Psoas muscle (tissue), 8 donors: ENCODE data around the gene SDF4. TPM values are rescaled to one million over a fixed set of nuclear protein-coding genes. Genes with fewer than 3 reads are reported as not detected.

Source experiments
- ATAC-seq, 4 donors: fragments of 200-7000 bp; cut with Tn5 transposase; one replicate each; pipeline ENCODE4 v1.9.1; 2020; ENCODE audit warnings: moderate library complexity in 3 of 4, mild to moderate bottlenecking in 2 of 4
- DNase-seq, 2 donors: peaks; one replicate each; pipeline ENCODE4 v3.0.0-alpha.2; 2020
- H3K27ac ChIP-seq: fragments of 200-600 bp; one replicate; pipeline ENCODE4 v1.8.0; 2022
- H3K27me3 ChIP-seq, 3 donors: fragments of 200-600 bp in 1 of 3; one replicate each; pipeline versions ENCODE4 v1.6.1 to v1.8.0; 2013 to 2022; ENCODE audit warnings: low read length in 2 of 3, mild to moderate bottlenecking in 2 of 3, moderate library complexity in 1 of 3; ENCODE audit not compliant: insufficient read depth in 3 of 3
- H3K36me3 ChIP-seq, 2 donors: fragments of 200-600 bp in 1 of 2; one replicate each; pipeline versions ENCODE4 v1.6.1 to v1.8.0; 2013 to 2022; ENCODE audit warnings: low read depth in 1 of 2, mild to moderate bottlenecking in 1 of 2, moderate library complexity in 1 of 2; ENCODE audit not compliant: insufficient read depth in 1 of 2
- H3K4me1 ChIP-seq: fragments of 200-600 bp; one replicate; pipeline ENCODE4 v1.8.0; 2022
- H3K4me3 ChIP-seq: fragments of 200-600 bp; one replicate; pipeline ENCODE4 v1.8.0; 2022; ENCODE audit warnings: mild to moderate bottlenecking
- H3K9me3 ChIP-seq: fragments of 200-600 bp; one replicate; pipeline ENCODE4 v1.8.0; 2022
- CTCF ChIP-seq: fragments of 200-600 bp; IDR thresholded peaks from one replicate; pipeline ENCODE4 v1.8.0; 2022; ENCODE audit warnings: antibody characterized with exemption
- WGBS, 3 donors: extraction: QIAGEN DNeasy Blood & Tissue Kit; methylation state at CpG; one replicate each; pipeline versions ENCODE4 v1.1.6 to v1.1.7; 2013; 5-methylcytosine and 5-hydroxymethylcytosine counted together
- intact Hi-C, 2 donors: fragments of 100-400 bp; cut with DNase I; formaldehyde crosslinking; loops; one replicate each; pipeline versions ENCODE4 v1.11.0 to v1.14.2; 2022
- polyA plus RNA-seq, 3 donors: library from polyadenylated mRNA; stranded (reverse); fragments of 200-250 nt; gene quantifications; one replicate each; pipeline ENCODE4 v1.2.3, GENCODE V29; 2013
- total RNA-seq, 4 donors: library from RNA; stranded (reverse); fragmentation: NEBNext Ultra II Directional in 2 of 4; extraction: Animal tissue kit (Norgen Biotek cat#: 25700) in 2 of 4; gene quantifications; one replicate each; pipeline versions ENCODE4 v1.2.1 to v1.2.4, GENCODE V29; 2021 to 2023
- donor health status: healthy with polysubstance abuse.
- donor health status: DM: no; HTN: no; CAD: no; lungs with moderate emphysema.
- donor health status: Bipolar disorder and iron deficiency.
- donor health status: healthy.
- donor health status: DM: yes; HTN: yes; CAD: no.
- donor health status: DM: no; HTN: no; CAD: no.
- donor health status: DM: no; HTN: no; CAD: no.
- donor health status: DM: yes; HTN: yes; CAD: no.

Gene SDF4
- total and polyA plus RNA-seq, 7 donors: 67.5 to 129 (median 85.9) TPM

- DNase-seq (peak in 1 of 2 donors; percentile 50), ATAC-seq (no peak)
- peaks cover 0 to 62% (median 14%) of the 10 kb centered on the region in 3 donors for H3K27me3 ChIP-seq
- peaks cover 9% of the 10 kb centered on the region for H3K4me1 ChIP-seq
- no peak for TF ChIP-seq CTCF
- intact Hi-C loops: no loop called here
- H3K36me3 ChIP-seq: no peaks in the 10 kb centered on the region
- no peaks in the 10 kb centered on the region for H3K9me3 ChIP-seq
- no peak overlapping the region for H3K27ac ChIP-seq
- no peak overlapping the region for H3K4me3 ChIP-seq
- 80 to 90% (median 81%) methylated on average over 21 to 36 of the region's 36 CpGs for WGBS, 3 donors
Observed at GRCh38 chr1:1167841-1168450, 63.9 kb downstream of the SDF4 start.

DNA sequence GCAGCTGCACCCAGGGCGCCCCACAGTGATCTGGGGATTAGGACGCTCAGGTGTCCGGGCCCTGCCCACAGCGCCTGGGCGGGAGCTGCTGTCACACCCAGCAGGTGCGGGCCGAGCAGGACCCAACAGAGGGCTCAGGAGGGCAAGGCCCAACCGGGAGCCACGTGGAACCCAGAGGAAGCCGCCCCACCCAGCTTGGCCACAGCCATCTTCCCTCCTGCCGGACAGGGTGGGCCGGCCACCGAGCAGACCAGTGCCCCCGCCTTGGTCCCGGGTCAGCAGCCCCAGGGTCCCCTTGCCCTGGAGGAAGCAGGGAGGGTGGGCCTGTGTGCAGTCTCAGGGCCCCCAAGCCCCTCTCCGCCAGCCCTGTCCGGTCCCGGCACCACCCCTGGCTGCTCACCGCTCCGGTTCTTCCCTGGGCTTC, 64.4 kb downstream of the SDF4 start:
- H3K27me3 ChIP-seq: peaks cover 0 to 63% (median 14%) of the 10 kb centered on the region in 3 donors
- 76 to 90% (median 81%) methylated on average over 15 to 20 of the region's 20 CpGs for WGBS, 3 donors

More for the DNA sequence above, 64.4 kb downstream of the SDF4 start:
- Histone ChIP-seq H3K4me1 (peaks cover 9% of the 10 kb centered on the region), H3K27ac (no peak overlapping the region), H3K4me3 (no peak overlapping the region), H3K9me3 (no peaks in the 10 kb centered on the region), H3K36me3 (no peaks in the 10 kb centered on the region)
- DNase-seq: peak; percentile 9 to 53
- no peak for ATAC-seq
- intact Hi-C loops: no loop called here
- no peak for TF ChIP-seq CTCF

Other genes with a start within 250 kb of the SDF4 start
- gene PERM1, start 249.9 kb downstream of the SDF4 start, total RNA-seq: 100 to 1,000 TPM in 2 of 4 donors, 10 to 100 TPM in 2; 13.9 to 249 (median 109) TPM
- 100 to 1,000 TPM in 1 of 3 donors, 10 to 100 TPM in 2; 38.1 to 239 (median 58.5) TPM for gene PERM1, start 249.9 kb downstream of the SDF4 start, polyA plus RNA-seq
- gene HES4, start 231.9 kb downstream of the SDF4 start, total RNA-seq: 10 to 100 TPM in 3 of 4 donors, 1 to 10 TPM in 1; 7.2 to 21.8 (median 12.6) TPM
- gene HES4, start 231.9 kb downstream of the SDF4 start, polyA plus RNA-seq: 10 to 100 TPM in 1 of 3 donors, 1 to 10 TPM in 2; 2.3 to 20.2 (median 5.4) TPM
- 10 to 100 TPM in 1 of 4 donors, 1 to 10 TPM in 3; 2.9 to 12.4 (median 8.1) TPM for gene ISG15, start 218.5 kb downstream of the SDF4 start, total RNA-seq
- gene ISG15, start 218.5 kb downstream of the SDF4 start, polyA plus RNA-seq: 10 to 100 TPM; 13.3 to 22.1 (median 17.1) TPM
- gene AGRN, start 211.9 kb downstream of the SDF4 start, total RNA-seq: 1 to 10 TPM; 3.4 to 5.4 (median 4.6) TPM
- 1 to 10 TPM; 1.3 to 3.0 (median 1.4) TPM for gene AGRN, start 211.9 kb downstream of the SDF4 start, polyA plus RNA-seq
- gene RNF223, start 157.7 kb downstream of the SDF4 start, total RNA-seq: not detected
- gene RNF223, start 157.7 kb downstream of the SDF4 start, polyA plus RNA-seq: not detected
- gene C1orf159, start 115.9 kb downstream of the SDF4 start, total RNA-seq: 1 to 10 TPM; 1.5 to 3.5 (median 2.6) TPM
- gene C1orf159, start 115.9 kb downstream of the SDF4 start, polyA plus RNA-seq: 1 to 10 TPM; 4.1 to 6.7 (median 4.3) TPM
- gene TTLL10, start 58.1 kb downstream of the SDF4 start, total RNA-seq: under 1 TPM in 1 of 4 donors, not detected in 3; 0.27 TPM
- under 1 TPM; 0.03 to 0.10 (median 0.10) TPM for gene TTLL10, start 58.1 kb downstream of the SDF4 start, polyA plus RNA-seq
- gene TNFRSF18, start 25.4 kb downstream of the SDF4 start, total RNA-seq: under 1 TPM in 1 of 4 donors, not detected in 3; 0.27 TPM
- under 1 TPM; 0.04 to 0.76 (median 0.13) TPM for gene TNFRSF18, start 25.4 kb downstream of the SDF4 start, polyA plus RNA-seq
- gene TNFRSF4, start 17.8 kb downstream of the SDF4 start, total RNA-seq: 1 to 10 TPM; 1.4 to 4.6 (median 3.7) TPM
- 1 to 10 TPM; 1.7 to 3.8 (median 2.6) TPM for gene TNFRSF4, start 17.8 kb downstream of the SDF4 start, polyA plus RNA-seq
- gene B3GALT6, start 236 bp upstream of the SDF4 start, total RNA-seq: 10 to 100 TPM in 3 of 4 donors, 1 to 10 TPM in 1; 8.9 to 13.7 (median 11.1) TPM
- 10 to 100 TPM in 2 of 3 donors, 1 to 10 TPM in 1; 7.7 to 30.3 (median 15.6) TPM for gene B3GALT6, start 236 bp upstream of the SDF4 start, polyA plus RNA-seq
- 1 to 10 TPM in 2 of 4 donors, under 1 TPM in 2; 0.75 to 1.4 (median 1.0) TPM for gene C1QTNF12, start 14.7 kb upstream of the SDF4 start, total RNA-seq
- gene C1QTNF12, start 14.7 kb upstream of the SDF4 start, polyA plus RNA-seq: under 1 TPM; 0.13 to 0.98 (median 0.36) TPM
- gene UBE2J2, start 41.9 kb upstream of the SDF4 start, total RNA-seq: 10 to 100 TPM; 36.8 to 48.1 (median 42.4) TPM
- 10 to 100 TPM; 44.9 to 80.9 (median 62.3) TPM for gene UBE2J2, start 41.9 kb upstream of the SDF4 start, polyA plus RNA-seq
- gene SCNN1D, start 48.4 kb upstream of the SDF4 start, total RNA-seq: 1 to 10 TPM; 1.4 to 3.5 (median 1.4) TPM
- 1 to 10 TPM in 2 of 3 donors, under 1 TPM in 1; 0.48 to 2.0 (median 1.6) TPM for gene SCNN1D, start 48.4 kb upstream of the SDF4 start, polyA plus RNA-seq
- gene ACAP3, start 75.9 kb upstream of the SDF4 start, total RNA-seq: 10 to 100 TPM; 20.8 to 32.0 (median 26.3) TPM
- gene ACAP3, start 75.9 kb upstream of the SDF4 start, polyA plus RNA-seq: 10 to 100 TPM; 14.7 to 23.7 (median 15.5) TPM
- gene PUSL1, start 76.6 kb upstream of the SDF4 start, total RNA-seq: 1 to 10 TPM; 3.7 to 7.3 (median 5.8) TPM
- 1 to 10 TPM; 7.9 to 9.1 (median 9.0) TPM for gene PUSL1, start 76.6 kb upstream of the SDF4 start, polyA plus RNA-seq
- 10 to 100 TPM; 55.6 to 80.8 (median 64.0) TPM for gene INTS11, start 92.7 kb upstream of the SDF4 start, total RNA-seq
- 10 to 100 TPM; 71.2 to 72.7 (median 71.8) TPM for gene INTS11, start 92.7 kb upstream of the SDF4 start, polyA plus RNA-seq
- 10 to 100 TPM; 18.2 to 39.5 (median 23.8) TPM for gene CPTP, start 92.8 kb upstream of the SDF4 start, total RNA-seq
- gene CPTP, start 92.8 kb upstream of the SDF4 start, polyA plus RNA-seq: 10 to 100 TPM; 31.3 to 38.1 (median 33.4) TPM
- under 1 TPM in 3 of 4 donors, not detected in 1; 0.06 to 0.10 (median 0.06) TPM for gene TAS1R3, start 99.3 kb upstream of the SDF4 start, total RNA-seq
- gene TAS1R3, start 99.3 kb upstream of the SDF4 start, polyA plus RNA-seq: under 1 TPM; 0.08 to 0.25 (median 0.18) TPM
- gene DVL1, start 117.4 kb upstream of the SDF4 start, total RNA-seq: 100 to 1,000 TPM; 162 to 215 (median 210) TPM
- gene DVL1, start 117.4 kb upstream of the SDF4 start, polyA plus RNA-seq: 100 to 1,000 TPM; 183 to 209 (median 206) TPM
- gene MXRA8, start 126.6 kb upstream of the SDF4 start, total RNA-seq: 10 to 100 TPM in 3 of 4 donors, 1 to 10 TPM in 1; 7.2 to 24.3 (median 13.5) TPM
- gene MXRA8, start 126.6 kb upstream of the SDF4 start, polyA plus RNA-seq: 10 to 100 TPM in 2 of 3 donors, 1 to 10 TPM in 1; 9.8 to 16.9 (median 10.1) TPM
- gene AURKAIP1, start 143.2 kb upstream of the SDF4 start, total RNA-seq: 100 to 1,000 TPM; 180 to 194 (median 183) TPM
- gene AURKAIP1, start 143.2 kb upstream of the SDF4 start, polyA plus RNA-seq: 100 to 1,000 TPM; 306 to 534 (median 341) TPM
- 10 to 100 TPM; 40.2 to 71.8 (median 46.1) TPM for gene CCNL2, start 167.3 kb upstream of the SDF4 start, total RNA-seq
- gene CCNL2, start 167.3 kb upstream of the SDF4 start, polyA plus RNA-seq: 10 to 100 TPM; 50.1 to 59.3 (median 54.7) TPM
- 100 to 1,000 TPM; 114 to 159 (median 143) TPM for gene MRPL20, start 175.3 kb upstream of the SDF4 start, total RNA-seq
- 100 to 1,000 TPM; 211 to 308 (median 255) TPM for gene MRPL20, start 175.3 kb upstream of the SDF4 start, polyA plus RNA-seq
- 1 to 10 TPM in 3 of 4 donors, under 1 TPM in 1; 0.77 to 5.4 (median 3.0) TPM for gene ANKRD65, start 189.3 kb upstream of the SDF4 start, total RNA-seq
- 1 to 10 TPM; 1.1 to 2.9 (median 1.6) TPM for gene ANKRD65, start 189.3 kb upstream of the SDF4 start, polyA plus RNA-seq
- gene VWA1, start 203.7 kb upstream of the SDF4 start, total RNA-seq: 10 to 100 TPM in 3 of 4 donors, 1 to 10 TPM in 1; 4.5 to 25.3 (median 13.8) TPM
- gene VWA1, start 203.7 kb upstream of the SDF4 start, polyA plus RNA-seq: 1 to 10 TPM; 1.4 to 7.8 (median 4.1) TPM
- gene ATAD3C, start 217.7 kb upstream of the SDF4 start, total RNA-seq: under 1 TPM; 0.47 to 0.99 (median 0.61) TPM
- under 1 TPM; 0.12 to 0.61 (median 0.13) TPM for gene ATAD3C, start 217.7 kb upstream of the SDF4 start, polyA plus RNA-seq
- gene ATAD3B, start 239.8 kb upstream of the SDF4 start, total RNA-seq: 10 to 100 TPM in 1 of 4 donors, 1 to 10 TPM in 3; 4.6 to 11.8 (median 9.0) TPM
- gene ATAD3B, start 239.8 kb upstream of the SDF4 start, polyA plus RNA-seq: 10 to 100 TPM in 2 of 3 donors, 1 to 10 TPM in 1; 9.6 to 19.4 (median 12.3) TPM